ENCODE measurements around the gene SRI.

DNA sequence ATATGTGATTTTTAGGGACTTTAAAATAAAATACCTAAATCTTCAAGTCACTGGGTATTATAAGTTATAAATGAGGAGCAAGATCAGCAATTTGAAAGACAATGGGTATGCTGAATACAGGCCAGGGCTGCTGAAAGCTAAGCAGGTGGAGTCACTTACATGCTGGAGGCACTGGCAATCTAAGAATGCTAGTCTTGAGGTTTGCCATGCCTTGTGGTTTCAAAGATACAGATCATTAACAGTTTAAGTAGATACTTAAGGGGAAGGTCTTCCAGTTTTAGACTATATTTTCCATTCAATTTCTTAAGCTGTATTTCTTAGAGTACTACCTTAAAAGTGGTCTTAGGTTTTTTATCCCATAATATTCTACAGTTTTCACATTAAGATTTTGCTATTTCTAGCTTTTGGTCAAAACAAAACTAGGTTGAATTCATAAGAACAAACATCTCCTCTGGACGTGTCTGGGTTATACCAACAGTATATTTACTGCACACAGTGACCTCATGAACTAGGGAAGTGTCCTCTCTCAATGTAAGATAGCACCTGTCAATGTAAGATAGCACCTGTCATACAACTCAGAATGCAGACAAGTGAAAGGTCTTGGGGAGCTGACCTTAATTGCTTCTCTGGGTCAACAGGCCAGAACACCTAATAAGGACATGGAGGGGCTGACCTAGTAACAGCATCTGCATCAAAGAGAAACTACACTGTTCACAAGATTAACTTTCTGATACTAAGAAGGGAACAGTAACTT lies 2.0 kb downstream of the SRI start:
- TF ChIP-seq EZH2 (IDR thresholded peaks at IDR 0.05; ENCODE audit: low read length) (no peak), CTCF (optimal IDR thresholded peaks at IDR 0.05 in 1 of 3, IDR thresholded peaks at IDR 0.05 in 1 of 3, conservative IDR thresholded peaks at IDR 0.05 in 1 of 3; ENCODE audit: extremely low read depth in 1 of 3, insufficient read depth in 2 of 3, low read length in 3 of 3) (no peak)
